HG02943 (cell line): ENCODE data around the gene HLA-DMA.

ENCODE experiments used
- ATAC-seq: cut with Tn5 transposase; IDR thresholded peaks from one replicate; pipeline ENCODE4 v1.9.1; 2021; ENCODE audit warnings: mild to moderate bottlenecking, low read depth, moderate library complexity; ENCODE audit not compliant: unreplicated experiment

The HLA-DMA gene

DNA sequence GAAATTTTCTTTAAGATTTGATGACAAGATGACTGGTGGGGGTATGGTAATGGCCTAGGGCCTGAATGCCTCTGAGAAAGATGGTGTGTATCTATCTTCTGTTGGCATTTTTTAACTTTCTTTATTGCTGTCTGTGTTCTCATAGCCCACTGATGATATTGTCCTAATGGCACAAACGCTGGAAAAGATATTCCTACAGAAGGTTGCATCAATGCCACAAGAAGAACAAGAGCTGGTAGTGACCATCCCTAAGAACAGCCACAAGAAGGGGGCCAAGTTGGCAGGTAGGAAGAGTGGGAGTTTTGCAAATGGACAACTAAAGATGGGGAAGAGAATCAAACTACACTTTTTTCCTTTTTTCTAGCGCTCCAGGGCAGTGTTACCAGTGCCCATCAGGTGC is 23.0 kb upstream of the HLA-DMA start:
- ATAC-seq = no peak

DNA sequence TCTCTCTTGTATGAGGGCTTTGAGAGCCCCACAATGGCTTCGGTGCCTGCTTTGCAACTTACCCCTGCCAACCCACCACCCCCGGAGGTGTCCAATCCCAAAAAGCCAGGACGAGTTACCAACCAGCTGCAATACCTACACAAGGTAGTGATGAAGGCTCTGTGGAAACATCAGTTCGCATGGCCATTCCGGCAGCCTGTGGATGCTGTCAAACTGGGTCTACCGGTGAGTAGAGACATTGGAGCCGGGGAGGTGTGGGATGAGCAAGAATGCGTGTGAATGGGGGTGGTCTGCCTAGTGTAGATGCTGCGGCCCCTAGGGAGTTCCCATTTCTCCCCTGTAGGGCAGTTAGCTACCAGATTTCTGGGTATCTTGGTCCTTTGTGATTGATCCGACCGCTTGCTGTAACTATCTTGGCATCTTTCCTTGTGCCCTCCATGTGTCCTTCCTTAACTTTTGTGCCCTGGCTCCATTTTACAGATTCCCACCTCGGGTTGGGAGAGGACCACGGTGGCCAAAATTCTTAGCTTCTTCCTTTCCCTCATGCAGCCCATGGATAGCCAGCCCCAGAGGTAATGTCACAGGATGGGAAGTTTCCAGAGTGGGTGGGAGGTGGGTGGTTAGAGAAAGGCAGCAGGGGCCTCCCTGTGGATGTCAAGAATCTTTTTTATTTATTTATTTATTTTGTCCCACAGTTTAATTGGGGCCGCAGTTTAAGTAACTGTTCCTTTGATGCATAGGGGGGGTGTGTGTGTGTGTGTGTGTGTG is 21.8 kb upstream of the HLA-DMA start:
- no peak for ATAC-seq

GRCh38 chr6:32974016-32974333 is 21.1 kb upstream of the HLA-DMA start:
- no peak for ATAC-seq

GRCh38 chr6:32973144-32974015 is 20.5 kb upstream of the HLA-DMA start:
- no peak for ATAC-seq

DNA sequence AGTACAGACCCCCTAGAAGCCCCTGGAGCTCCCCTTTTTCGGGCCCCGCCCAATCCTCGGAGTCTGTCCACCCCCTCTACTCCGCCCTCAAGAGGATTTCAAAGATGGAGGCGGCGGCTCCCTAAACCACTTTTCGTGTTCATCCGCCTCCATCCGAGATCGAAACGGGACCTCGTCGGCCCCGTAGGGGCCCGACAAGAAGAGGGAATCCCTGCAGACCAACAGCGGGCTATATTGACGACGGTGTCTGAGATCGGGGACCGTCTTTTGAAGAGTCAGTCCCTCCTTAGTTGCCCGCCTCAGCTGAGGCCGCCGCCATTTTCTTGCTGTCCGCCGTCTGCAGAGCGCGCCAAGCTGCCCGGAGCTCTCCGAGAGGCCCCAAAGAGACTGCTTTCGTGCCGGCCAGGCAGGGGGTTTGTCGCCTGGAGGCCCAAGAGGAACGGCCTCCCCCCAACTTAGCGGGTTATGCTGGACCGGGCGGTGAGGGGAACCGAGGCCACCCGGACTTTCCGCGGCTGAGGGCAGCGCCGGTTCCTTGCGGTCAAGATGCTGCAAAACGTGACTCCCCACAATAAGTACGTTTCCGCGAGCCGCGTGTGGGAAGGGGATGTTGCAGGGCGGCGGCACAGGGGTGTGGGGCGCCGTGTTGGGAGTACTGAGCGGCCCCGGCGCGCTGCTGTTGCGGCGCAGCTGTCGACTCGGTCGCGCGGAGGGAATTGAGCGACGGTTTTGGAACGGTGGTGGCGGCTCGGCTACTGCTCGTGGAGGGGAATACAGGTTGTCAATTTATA is 19.7 kb upstream of the HLA-DMA start:
- no peak for ATAC-seq

- ATAC-seq = peak; percentile 54
These were observed 18.9 kb upstream of the HLA-DMA start for GRCh38 chr6:32971581-32972352.

- no peak for ATAC-seq
These were observed 18.3 kb upstream of the HLA-DMA start for GRCh38 chr6:32971242-32971580.

GRCh38 chr6:32970413-32971241 is 17.7 kb upstream of the HLA-DMA start:
- no peak for ATAC-seq

DNA sequence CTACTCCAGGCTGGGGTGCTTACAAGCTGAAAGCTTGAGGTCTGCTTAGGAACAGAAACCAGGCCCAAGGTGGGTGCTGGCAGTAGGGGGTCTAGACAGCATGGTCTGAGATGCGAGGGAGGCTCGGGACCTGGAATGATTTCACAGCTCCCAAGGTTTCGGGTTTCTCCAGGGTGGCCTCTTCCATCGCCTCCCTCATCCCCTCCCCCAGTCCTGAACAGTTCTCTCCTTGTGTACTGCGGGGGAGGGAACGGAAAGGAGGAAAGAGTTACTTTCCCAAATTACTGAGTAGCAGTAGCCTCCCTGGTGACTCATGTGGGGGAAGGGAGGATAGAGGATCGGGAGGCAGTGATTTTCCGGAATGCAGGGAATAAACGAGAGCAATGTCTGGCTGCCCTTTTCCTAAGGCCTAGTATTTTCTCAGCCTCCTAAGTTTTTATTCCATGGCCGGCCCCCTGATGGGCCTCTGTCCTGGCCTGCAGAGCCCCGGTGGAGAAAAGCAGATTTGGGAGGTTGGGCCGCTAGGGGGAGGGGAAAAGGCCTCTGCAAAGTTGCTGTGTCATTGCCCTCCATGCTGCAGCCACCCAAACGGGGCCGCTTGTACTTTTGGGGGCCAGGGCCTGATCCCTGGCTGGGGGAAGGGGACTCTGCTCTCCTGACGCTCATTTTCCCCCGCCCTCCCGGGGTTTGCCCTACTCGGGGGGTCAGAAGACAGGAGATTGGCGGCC is 17.0 kb upstream of the HLA-DMA start:
- no peak for ATAC-seq

- no peak for ATAC-seq
These were observed 16.2 kb upstream of the HLA-DMA start for GRCh38 chr6:32968867-32969684.

GRCh38 chr6:32968093-32968866 is 15.4 kb upstream of the HLA-DMA start, which contains the start of gene BRD2:
Gene BRD2, plus strand, starts transcription at chr6:32968594. Its CDS starts 4,305 bp downstream, at chr6:32972899.
- peak; percentile 23 for ATAC-seq

GRCh38 chr6:32967151-32968091 is 14.5 kb upstream of the HLA-DMA start:
- no peak for ATAC-seq

DNA sequence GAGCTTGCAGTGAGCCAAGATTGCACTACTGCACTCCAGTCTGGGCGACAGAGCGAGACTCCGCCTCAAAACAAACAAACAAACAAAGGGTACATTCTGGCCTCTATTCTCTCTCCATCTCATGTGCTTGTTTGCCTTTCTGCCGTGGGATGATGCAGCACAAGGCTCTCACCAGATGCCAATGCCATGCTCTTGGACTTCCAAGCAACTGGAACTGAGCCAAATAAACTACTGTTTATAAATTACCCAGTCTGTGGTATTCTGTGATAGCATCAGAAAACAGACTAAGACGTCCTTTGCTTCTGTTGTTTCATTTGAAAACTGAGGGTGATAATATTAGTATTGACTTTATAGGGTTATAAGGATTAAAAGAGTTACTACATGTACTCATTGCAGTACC is 11.9 kb upstream of the HLA-DMA start:
- no peak for ATAC-seq

GRCh38 chr6:32963866-32964265 is 11.0 kb upstream of the HLA-DMA start:
- ATAC-seq = no peak

GRCh38 chr6:32962213-32962826 is 9.4 kb upstream of the HLA-DMA start:
- ATAC-seq = no peak

GRCh38 chr6:32960563-32960962 is 7.7 kb upstream of the HLA-DMA start:
- ATAC-seq = no peak
